Neutrophil (primary cell): ENCODE results near the gene SMIM41.

Source experiments
- H3K27ac ChIP-seq: fragments of 200-600 bp; sonication (generic); 2 replicates; pipeline ENCODE4 v1.5.1; 2016; ENCODE audit warnings: mild to moderate bottlenecking, moderate library complexity
- H3K27me3 ChIP-seq: fragments of 200-600 bp; sonication (generic); 2 replicates; pipeline ENCODE4 v1.6.0; 2016; ENCODE audit warnings: mild to moderate bottlenecking
- H3K36me3 ChIP-seq: fragments of 200-600 bp; sonication (generic); 2 replicates; pipeline ENCODE4 v1.5.1; 2017
- H3K4me1 ChIP-seq, 2 experiments: fragments of 200-600 bp in 1 of 2; sonication (generic) in 1 of 2; 1 replicate in 1 of 2; 2 replicates in 1 of 2; pipeline versions ENCODE4 v1.5.1 to v1.6.1; 2013 to 2016; ENCODE audit warnings: low read depth in 1 of 2, low read length in 1 of 2, mild to moderate bottlenecking in 1 of 2, moderate library complexity in 1 of 2; ENCODE audit not compliant: control insufficient read depth in 1 of 2, insufficient read depth in 1 of 2
- H3K4me3 ChIP-seq, 2 experiments: fragments of 200-600 bp in 1 of 2; sonication (generic) in 1 of 2; 1 replicate in 1 of 2; 2 replicates in 1 of 2; pipeline ENCODE4 v1.5.1; 2013 to 2016; ENCODE audit warnings: low read depth in 1 of 2, low read length in 1 of 2, mild to moderate bottlenecking in 1 of 2, moderate library complexity in 1 of 2
- H3K9me3 ChIP-seq: fragments of 200-600 bp; sonication (generic); 2 replicates; pipeline ENCODE4 v1.5.1; 2016
- TF ChIP-seq, protein P1 (sequence below): fragments of 200-600 bp; sonication (generic); IDR thresholded peaks from 2 replicates; pipeline ENCODE4 v1.5.1; 2016; ENCODE audit warnings: antibody characterized with exemption

The SMIM41 gene

GRCh38 chr12:52035926-52036325 lies 43.6 kb upstream of the SMIM41 start:
- Histone ChIP-seq H3K27ac (no peak overlapping the region), H3K4me1 (peaks cover 22 to 25% of the 10 kb centered on the region in 2 experiments), H3K36me3 (no peaks in the 10 kb centered on the region), H3K9me3 (no peaks in the 10 kb centered on the region), H3K27me3 (peaks cover 85% of the 10 kb centered on the region), H3K4me3 (no peak overlapping the region)
- TF ChIP-seq, protein P1, sequence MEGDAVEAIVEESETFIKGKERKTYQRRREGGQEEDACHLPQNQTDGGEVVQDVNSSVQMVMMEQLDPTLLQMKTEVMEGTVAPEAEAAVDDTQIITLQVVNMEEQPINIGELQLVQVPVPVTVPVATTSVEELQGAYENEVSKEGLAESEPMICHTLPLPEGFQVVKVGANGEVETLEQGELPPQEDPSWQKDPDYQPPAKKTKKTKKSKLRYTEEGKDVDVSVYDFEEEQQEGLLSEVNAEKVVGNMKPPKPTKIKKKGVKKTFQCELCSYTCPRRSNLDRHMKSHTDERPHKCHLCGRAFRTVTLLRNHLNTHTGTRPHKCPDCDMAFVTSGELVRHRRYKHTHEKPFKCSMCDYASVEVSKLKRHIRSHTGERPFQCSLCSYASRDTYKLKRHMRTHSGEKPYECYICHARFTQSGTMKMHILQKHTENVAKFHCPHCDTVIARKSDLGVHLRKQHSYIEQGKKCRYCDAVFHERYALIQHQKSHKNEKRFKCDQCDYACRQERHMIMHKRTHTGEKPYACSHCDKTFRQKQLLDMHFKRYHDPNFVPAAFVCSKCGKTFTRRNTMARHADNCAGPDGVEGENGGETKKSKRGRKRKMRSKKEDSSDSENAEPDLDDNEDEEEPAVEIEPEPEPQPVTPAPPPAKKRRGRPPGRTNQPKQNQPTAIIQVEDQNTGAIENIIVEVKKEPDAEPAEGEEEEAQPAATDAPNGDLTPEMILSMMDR: no peak

GRCh38 chr12:52036587-52037171 lies 42.8 kb upstream of the SMIM41 start:
- Histone ChIP-seq H3K27me3 (peaks cover 85% of the 10 kb centered on the region), H3K36me3 (no peaks in the 10 kb centered on the region), H3K27ac (no peak overlapping the region), H3K9me3 (no peaks in the 10 kb centered on the region), H3K4me1 (peaks cover 22 to 25% of the 10 kb centered on the region in 2 experiments), H3K4me3 (peak overlapping the region; percentile 37 to 49)
- TF ChIP-seq, protein P1: no peak

GRCh38 chr12:52037248-52037861 lies 42.1 kb upstream of the SMIM41 start:
- H3K27me3 ChIP-seq: peaks cover 79% of the 10 kb centered on the region
- H3K9me3 ChIP-seq: no peaks in the 10 kb centered on the region
- H3K4me1 ChIP-seq: peaks cover 21 to 25% of the 10 kb centered on the region in 2 experiments
- H3K4me3 ChIP-seq: peak overlapping the region; percentile 20 to 43
- TF ChIP-seq, protein P1: no peak
- no peaks in the 10 kb centered on the region for H3K36me3 ChIP-seq
- H3K27ac ChIP-seq: no peak overlapping the region

DNA sequence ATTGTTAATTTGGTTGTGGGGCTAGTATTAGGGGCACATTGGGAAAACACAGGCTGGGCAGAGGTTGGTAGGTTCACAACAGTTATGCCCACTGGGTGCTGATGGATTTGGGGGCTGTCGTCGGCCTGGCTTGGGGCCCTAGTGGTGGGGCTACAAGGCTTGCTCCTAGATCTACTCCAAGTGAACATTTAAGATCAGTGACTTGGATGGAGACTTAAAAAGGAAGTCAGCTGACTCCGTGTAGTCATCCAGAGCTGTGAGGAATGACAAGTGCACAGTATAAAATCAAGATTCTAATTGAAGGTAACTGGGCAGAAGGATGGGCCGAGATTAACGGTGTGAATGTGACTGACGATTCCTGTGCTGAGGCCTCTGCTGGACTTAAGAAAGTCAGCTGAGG lies 41.1 kb upstream of the SMIM41 start:
- no peak overlapping the region for H3K4me3 ChIP-seq
- H3K9me3 ChIP-seq: no peaks in the 10 kb centered on the region
- H3K4me1 ChIP-seq: peaks cover 12 to 14% of the 10 kb centered on the region in 2 experiments
- H3K36me3 ChIP-seq: no peaks in the 10 kb centered on the region
- no peak overlapping the region for H3K27ac ChIP-seq
- H3K27me3 ChIP-seq: peaks cover 68% of the 10 kb centered on the region
- TF ChIP-seq, protein P1: no peak

GRCh38 chr12:52041035-52041434 lies 38.5 kb upstream of the SMIM41 start:
- no peaks in the 10 kb centered on the region for H3K36me3 ChIP-seq
- peaks cover 16 to 17% of the 10 kb centered on the region in 2 experiments for H3K4me1 ChIP-seq
- H3K27me3 ChIP-seq: peaks cover 42% of the 10 kb centered on the region
- TF ChIP-seq, protein P1: no peak
- H3K9me3 ChIP-seq: no peaks in the 10 kb centered on the region
- H3K27ac ChIP-seq: no peak overlapping the region
- H3K4me3 ChIP-seq: no peak overlapping the region
